Renal cortical epithelial cell (primary cell): ENCODE measurements around the gene PRLHR. TPM values are rescaled to one million over a fixed set of nuclear protein-coding genes. Genes with fewer than 3 reads are reported as not detected.

Experiments used
- DNase-seq: peaks from one replicate; pipeline ENCODE4 v3.0.0-alpha.2; 2011; ENCODE audit warnings: low read depth
- total RNA-seq: library from RNA; depleted of rRNA; stranded (reverse); fragments of >200 nt; gene quantifications from 2 replicates; pipeline ENCODE4 v1.2.3, GENCODE V29; 2014

Gene PRLHR
- total RNA-seq, 1 donor from 2014 or later = not detected

GRCh38 chr10:118563373-118563890, 32.0 kb downstream of the PRLHR start:
- no peak for DNase-seq

DNA sequence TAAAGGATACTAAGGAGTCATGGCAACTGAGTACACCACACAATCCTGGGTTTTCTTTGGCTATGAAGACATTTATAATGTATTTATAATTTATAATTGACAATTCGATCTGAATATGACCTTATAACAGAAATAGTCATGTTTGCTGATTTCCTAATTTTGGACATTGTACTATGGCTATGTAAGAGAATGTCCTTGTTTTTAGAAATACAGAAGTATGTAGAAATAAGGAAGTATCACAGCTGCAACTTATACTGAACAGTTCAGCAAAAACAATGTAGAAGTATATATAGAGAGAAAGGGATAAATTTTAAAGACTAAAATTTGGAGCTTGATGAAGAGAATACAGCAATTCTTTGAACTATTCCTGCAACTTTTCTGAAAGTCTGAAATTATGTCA, 32.6 kb downstream of the PRLHR start:
- no peak for DNase-seq

DNA sequence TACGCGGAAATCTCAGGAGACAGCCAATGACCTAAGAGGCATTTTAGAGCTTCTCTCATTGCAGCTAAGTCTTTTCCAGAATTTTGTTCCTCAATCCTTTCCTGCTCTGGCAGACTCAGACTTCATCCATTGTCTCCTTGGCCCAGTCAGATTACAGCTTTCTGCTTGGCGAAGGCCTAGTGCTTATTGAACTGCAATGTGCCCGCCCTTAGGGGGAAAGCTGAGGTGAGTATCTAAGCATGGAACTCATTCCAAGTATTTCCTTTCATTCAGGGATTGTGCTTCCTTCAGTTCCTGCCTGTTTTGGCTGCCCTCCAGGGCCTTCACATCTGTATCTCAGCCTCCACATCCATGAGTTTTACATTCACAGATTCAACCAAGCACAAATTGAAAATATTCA, 37.5 kb downstream of the PRLHR start:
- DNase-seq = no peak

- DNase-seq = no peak
Observed at GRCh38 chr10:118551535-118552100, 43.8 kb downstream of the PRLHR start.

DNA sequence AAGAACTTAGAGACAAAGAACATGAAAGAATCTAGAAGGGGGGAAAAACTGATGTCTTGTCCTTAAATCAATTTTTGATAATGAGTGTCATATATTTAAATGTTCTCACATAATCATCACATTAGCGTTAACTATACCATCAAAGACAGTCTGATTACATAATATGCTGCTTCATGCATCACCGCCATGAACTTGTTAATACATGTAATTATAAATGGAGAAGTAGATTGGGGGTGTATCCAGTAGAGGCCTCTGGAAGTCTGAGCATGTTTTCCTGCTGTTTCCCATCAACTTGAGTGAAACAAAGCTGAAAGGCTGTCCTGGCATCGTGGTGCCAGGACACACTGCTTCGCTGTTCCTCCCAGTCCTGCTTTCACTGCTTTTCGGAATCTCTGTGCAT, 48.2 kb downstream of the PRLHR start:
- no peak for DNase-seq

DNA sequence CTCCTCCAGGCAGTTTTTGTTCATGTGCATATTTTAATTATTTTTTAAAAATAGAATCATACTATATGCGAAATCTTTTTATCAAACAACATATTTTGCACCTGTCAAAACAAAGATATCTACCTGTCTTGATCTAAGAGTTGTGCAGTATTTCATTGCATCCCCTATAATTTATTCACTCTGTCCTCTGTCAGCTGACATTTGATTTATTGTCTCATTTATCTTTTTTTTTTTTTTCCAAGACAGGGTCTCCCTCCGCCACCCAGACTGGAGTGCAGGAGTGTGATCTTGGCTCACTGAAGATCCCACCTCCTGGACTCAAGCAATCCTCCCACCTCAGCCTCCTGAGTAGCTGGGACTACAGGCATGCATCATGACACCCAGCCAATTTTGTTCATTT, 49.0 kb downstream of the PRLHR start:
- DNase-seq = no peak

GRCh38 chr10:118545381-118545780, 50.1 kb downstream of the PRLHR start:
- DNase-seq = no peak

DNA sequence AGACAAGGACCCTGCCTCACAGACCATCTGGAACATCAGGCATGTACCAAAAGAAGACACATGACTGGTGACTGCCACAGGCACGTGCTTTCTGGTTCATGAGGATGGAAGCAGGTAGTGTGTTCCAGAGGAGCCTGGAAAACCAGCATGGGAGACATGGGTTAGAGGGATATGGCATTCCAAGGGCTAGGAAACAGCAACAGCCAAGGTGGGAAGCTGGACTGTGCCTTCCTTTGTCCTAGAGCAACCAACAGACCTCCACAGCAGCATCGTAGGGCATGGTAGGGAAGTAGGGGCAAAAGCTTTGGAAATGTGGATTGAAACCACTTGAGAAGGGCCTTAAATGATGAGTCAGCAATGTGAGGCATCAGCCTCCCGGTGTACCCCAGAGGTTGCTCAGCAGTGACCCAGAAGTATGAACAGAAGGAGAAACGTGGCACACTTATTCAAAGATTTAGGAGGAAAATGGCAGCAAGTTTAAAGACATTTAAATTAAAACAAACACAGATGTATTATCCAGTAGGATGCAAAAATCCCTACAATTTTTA, 51.0 kb downstream of the PRLHR start:
- no peak for DNase-seq

DNA sequence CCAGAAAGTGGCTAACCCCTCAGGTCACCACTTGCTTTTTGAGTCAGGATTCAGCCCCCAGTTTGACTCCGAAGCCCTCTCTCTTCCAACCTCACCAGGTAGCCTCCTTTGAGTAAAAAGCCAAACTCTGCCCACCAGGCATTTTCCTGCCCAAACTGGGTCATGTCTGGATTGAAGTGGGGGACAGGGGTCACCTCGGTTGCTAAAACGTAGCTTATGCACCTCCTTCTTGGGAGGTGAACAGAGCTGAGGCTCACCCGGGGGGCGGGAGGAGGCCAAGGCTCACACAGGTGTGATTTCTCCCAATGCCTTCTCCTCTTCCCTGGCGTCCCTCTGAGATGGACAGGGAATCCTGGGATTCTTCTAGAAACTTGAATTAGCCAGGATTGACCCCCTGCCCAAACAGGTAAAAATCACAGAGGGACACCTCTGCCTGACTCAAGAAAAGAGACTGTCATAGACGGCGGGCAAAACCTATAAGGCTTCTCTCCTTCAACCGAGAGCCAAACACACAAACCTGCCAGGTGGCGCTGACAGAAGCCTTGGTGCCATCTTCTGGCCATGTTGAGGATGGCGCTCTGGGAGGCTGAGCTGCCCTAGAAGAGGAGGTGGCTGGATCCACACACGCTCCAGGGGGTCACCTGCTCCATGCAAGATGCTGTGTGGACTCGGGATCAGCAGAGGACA, 51.6 kb downstream of the PRLHR start:
- DNase-seq = peak; percentile 33

GRCh38 chr10:118542745-118543144, 52.7 kb downstream of the PRLHR start:
- DNase-seq = no peak

DNA sequence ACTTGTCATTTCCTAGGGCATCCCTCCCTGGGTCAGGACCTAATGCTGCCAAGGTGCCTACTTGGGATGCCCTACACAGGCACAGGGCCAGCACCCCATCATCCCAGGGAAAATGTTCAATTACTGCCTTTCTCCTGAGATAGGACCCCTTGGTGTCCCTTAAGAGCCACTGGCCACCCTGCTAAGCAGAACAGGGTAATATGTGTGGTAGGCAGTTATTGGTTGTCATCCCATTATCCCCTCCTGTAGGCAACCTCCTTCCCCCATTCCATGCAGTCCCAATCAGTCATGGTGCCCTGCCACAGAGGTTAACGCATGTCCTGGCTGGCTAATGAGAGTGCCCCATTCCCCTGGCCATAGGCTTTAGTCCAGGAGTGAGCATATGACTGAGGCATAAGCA, 53.2 kb downstream of the PRLHR start:
- DNase-seq = no peak

GRCh38 chr10:118541718-118542117, 53.7 kb downstream of the PRLHR start:
- DNase-seq = no peak

Other genes starting within 250 kb of the PRLHR start
- gene CACUL1, start 159.3 kb upstream of the PRLHR start, total RNA-seq = 32.8 and 35.4 TPM in 2 replicates